K562 (cell line): ENCODE results near the gene COL23A1.

Experiments
- MAX ChIP-seq: sonication (generic); formaldehyde crosslinking; IDR thresholded peaks from 2 replicates; pipeline ENCODE4 v1.9.0; 2022; ENCODE audit warnings: mild to moderate bottlenecking, missing genetic modification reagents
- REST ChIP-seq, 2 experiments: fragments of 450-650 bp; formaldehyde crosslinking in 1 of 2; IDR thresholded peaks; 2 replicates each; pipeline versions ENCODE4 v1.4.0 to v1.6.1; 2014 to 2020; ENCODE audit warnings: mild to moderate bottlenecking in 2 of 2, borderline replicate concordance in 1 of 2, low read depth in 1 of 2
- TF ChIP-seq, protein P1 (sequence below): sonication (generic); formaldehyde crosslinking; IDR thresholded peaks from 2 replicates; pipeline ENCODE4 v1.8.1; 2022; ENCODE audit warnings: missing genetic modification reagents

GRCh38 chr5:178288401-178289368 is 301.5 kb downstream of the COL23A1 start:
- TF ChIP-seq MAX (CRISPR knock-in tag) (no peak), REST (IDR thresholded peaks at IDR 0.05; ENCODE audit: borderline replicate concordance) (no peak), REST (CRISPR knock-in tag; IDR thresholded peaks at IDR 0.05; ENCODE audit: low read depth) (no peak)
- TF ChIP-seq, protein P1, sequence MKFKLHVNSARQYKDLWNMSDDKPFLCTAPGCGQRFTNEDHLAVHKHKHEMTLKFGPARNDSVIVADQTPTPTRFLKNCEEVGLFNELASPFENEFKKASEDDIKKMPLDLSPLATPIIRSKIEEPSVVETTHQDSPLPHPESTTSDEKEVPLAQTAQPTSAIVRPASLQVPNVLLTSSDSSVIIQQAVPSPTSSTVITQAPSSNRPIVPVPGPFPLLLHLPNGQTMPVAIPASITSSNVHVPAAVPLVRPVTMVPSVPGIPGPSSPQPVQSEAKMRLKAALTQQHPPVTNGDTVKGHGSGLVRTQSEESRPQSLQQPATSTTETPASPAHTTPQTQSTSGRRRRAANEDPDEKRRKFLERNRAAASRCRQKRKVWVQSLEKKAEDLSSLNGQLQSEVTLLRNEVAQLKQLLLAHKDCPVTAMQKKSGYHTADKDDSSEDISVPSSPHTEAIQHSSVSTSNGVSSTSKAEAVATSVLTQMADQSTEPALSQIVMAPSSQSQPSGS (CRISPR knock-in tag): no peak
